PFSK-1 (cell line): ENCODE measurements around the gene CKAP4.

Source experiments
- FOXP2 ChIP-seq: optimal IDR thresholded peaks from 2 replicates; pipeline ENCODE3; 2011; ENCODE audit warnings: borderline replicate concordance, control low read depth, inconsistent platforms; ENCODE audit not compliant: insufficient read depth; ENCODE audit errors: extremely low read length, extremely low read depth
- POLR2AphosphoS5 ChIP-seq: IDR thresholded peaks from 2 replicates; pipeline ENCODE4 v1.6.1; 2012; ENCODE audit warnings: low read depth, mild to moderate bottlenecking, control low read depth, low read length, moderate library complexity
- SIN3A ChIP-seq: IDR thresholded peaks from 2 replicates; pipeline ENCODE4 v1.6.1; 2012; ENCODE audit warnings: mild to moderate bottlenecking, low read length, moderate library complexity, borderline replicate concordance; ENCODE audit not compliant: insufficient read depth
- TAF1 ChIP-seq: IDR thresholded peaks from 2 replicates; pipeline ENCODE4 v1.6.1; 2012; ENCODE audit warnings: low read length, control low read depth, borderline replicate concordance; ENCODE audit not compliant: insufficient read depth
- TF ChIP-seq, protein P1 (sequence below), 2 experiments: IDR thresholded peaks; 2 replicates each; pipeline versions ENCODE4 v1.6.1 to v1.8.0; 2011 to 2012; ENCODE audit warnings: low read depth in 2 of 2, low read length in 2 of 2, control low read depth in 1 of 2, inconsistent platforms in 1 of 2, mild to moderate bottlenecking in 1 of 2, moderate library complexity in 1 of 2; ENCODE audit not compliant: insufficient read depth in 1 of 2

CKAP4 gene

DNA sequence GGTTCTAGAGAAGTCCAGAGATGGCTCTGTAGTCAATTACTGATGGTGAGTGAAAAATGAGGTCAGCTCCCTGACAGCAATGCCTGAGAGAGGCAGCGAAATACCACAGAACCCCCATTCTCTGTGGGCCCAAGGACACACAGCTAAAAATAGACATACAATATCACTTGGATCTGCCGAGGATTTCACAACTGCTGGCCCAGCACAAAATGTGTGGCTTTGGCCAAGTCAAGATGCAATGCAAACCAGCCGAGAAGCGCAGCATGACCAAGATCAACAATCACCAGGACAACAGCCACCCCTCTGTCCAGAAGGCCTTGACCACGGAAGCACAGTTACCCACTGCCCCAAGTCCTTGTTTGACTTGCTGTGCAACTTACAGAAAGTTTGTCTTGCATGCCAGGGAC, 52.2 kb downstream of the CKAP4 start:
- TF ChIP-seq SIN3A, result no peak
- no peak for TF ChIP-seq TAF1
- TF ChIP-seq POLR2AphosphoS5, result no peak
- TF ChIP-seq, protein P1, sequence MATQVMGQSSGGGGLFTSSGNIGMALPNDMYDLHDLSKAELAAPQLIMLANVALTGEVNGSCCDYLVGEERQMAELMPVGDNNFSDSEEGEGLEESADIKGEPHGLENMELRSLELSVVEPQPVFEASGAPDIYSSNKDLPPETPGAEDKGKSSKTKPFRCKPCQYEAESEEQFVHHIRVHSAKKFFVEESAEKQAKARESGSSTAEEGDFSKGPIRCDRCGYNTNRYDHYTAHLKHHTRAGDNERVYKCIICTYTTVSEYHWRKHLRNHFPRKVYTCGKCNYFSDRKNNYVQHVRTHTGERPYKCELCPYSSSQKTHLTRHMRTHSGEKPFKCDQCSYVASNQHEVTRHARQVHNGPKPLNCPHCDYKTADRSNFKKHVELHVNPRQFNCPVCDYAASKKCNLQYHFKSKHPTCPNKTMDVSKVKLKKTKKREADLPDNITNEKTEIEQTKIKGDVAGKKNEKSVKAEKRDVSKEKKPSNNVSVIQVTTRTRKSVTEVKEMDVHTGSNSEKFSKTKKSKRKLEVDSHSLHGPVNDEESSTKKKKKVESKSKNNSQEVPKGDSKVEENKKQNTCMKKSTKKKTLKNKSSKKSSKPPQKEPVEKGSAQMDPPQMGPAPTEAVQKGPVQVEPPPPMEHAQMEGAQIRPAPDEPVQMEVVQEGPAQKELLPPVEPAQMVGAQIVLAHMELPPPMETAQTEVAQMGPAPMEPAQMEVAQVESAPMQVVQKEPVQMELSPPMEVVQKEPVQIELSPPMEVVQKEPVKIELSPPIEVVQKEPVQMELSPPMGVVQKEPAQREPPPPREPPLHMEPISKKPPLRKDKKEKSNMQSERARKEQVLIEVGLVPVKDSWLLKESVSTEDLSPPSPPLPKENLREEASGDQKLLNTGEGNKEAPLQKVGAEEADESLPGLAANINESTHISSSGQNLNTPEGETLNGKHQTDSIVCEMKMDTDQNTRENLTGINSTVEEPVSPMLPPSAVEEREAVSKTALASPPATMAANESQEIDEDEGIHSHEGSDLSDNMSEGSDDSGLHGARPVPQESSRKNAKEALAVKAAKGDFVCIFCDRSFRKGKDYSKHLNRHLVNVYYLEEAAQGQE (IDR thresholded peaks at IDR 0.05; ENCODE audit: insufficient read depth in 1 of 2, low read depth in 2 of 2, low read length in 2 of 2), result no peak
- TF ChIP-seq FOXP2, result no peak

DNA sequence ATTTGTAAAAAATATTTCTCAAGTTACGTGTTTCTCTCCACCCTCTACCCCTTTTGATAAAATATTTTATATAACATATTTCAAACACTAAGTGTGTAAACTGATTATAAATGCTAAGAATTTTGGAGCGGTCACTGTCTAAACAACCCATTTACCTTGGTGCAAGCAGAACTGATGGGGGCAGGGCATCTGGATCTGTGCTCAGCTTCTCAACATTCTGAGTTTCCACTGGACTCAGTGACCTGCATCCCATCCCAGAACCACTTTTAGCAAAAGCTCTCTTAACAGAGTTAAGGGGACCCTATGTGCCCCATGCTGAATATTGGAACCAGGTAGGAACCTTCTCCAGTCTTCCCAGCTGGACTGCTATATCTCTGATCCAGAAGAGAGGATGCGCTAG, 53.5 kb downstream of the CKAP4 start:
- TF ChIP-seq TAF1 (no peak), SIN3A (no peak), FOXP2 (no peak), POLR2AphosphoS5 (no peak)
- TF ChIP-seq, protein P1 (IDR thresholded peaks at IDR 0.05; ENCODE audit: insufficient read depth in 1 of 2, low read depth in 2 of 2, low read length in 2 of 2), result no peak

DNA sequence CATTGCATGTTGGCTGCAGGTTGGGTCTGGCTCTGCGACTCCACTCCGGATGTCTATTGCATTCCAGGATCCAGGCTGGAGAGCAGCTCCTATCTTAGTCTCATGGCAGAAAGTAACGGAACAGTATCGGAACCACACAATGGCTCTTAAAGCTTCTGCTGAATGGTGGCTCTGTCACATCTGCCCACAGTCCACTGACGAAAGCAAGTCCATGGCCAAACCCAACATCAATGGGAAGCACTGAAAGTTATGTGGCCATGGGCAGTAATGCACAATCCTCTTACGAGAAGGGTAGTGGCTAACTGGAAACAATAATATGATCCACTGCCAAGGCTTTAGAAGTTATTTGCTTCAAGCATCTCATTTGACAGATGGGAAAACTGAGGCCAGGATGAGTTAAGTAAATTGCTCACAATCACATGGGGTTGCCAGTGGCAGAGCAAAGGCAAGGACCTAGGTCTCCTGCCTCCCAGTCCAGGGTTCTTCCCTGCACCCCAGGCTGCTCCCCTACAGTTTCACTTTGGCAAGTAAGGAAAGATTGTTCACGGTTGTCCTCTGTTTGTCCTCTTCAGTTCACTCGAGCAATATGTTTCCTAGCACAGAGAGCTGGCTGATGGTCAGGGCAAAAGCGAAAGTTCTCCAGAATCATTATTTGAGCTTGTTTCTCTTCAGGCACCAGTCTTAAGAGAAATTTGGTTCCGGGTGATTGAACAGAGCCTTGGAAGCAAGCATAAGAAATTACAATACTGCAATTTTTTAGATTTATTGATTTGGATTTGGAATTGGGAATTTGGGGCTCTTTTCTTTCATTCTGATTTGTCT, 54.2 kb downstream of the CKAP4 start:
- TF ChIP-seq FOXP2 (no peak), SIN3A (no peak)

DNA sequence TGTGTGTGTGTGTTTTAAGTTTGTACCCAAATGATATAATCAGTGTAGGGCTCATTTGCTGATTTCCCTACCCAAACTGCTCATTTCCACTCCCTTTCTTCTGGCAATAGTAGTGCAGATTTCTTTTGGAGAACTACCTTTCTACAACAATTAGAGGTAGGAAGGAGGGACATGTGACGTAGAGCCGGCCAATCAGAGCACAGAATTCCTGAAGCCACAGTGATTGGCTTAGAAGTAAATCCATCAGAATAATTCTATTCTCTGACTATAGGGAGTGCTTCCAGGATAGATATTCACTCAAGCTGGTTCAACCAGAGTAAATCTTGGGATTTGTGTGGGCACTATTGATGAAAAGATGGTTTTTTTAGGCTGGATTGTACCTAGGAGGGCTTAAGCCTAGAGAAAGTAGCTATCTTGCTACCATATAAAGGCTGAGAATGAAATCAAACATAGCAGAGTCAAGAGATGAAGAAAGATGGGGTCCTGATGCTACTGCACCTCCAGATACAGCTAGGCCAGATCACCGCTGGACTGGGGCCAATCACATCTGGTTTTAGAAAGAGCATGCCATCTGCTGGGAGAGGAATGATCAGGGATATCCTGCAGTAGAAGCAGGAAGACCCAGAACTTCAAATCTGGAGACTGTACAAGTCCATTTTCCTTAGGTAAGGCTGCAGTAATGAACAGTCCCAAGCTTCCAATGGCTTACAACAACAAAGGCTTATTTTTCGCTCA, 55.0 kb downstream of the CKAP4 start:
- no peak for TF ChIP-seq FOXP2
- no peak for TF ChIP-seq POLR2AphosphoS5
- no peak for TF ChIP-seq SIN3A
- TF ChIP-seq, protein P1 (IDR thresholded peaks at IDR 0.05; ENCODE audit: insufficient read depth in 1 of 2, low read depth in 2 of 2, low read length in 2 of 2), result no peak
- TF ChIP-seq TAF1, result no peak

GRCh38 chr12:106190581-106190980, 57.2 kb downstream of the CKAP4 start:
- TF ChIP-seq FOXP2 (no peak), TAF1 (no peak), POLR2AphosphoS5 (no peak), SIN3A (no peak)
- TF ChIP-seq, protein P1 (IDR thresholded peaks at IDR 0.05; ENCODE audit: insufficient read depth in 1 of 2, low read depth in 2 of 2, low read length in 2 of 2), result no peak
